Vagina (tissue), 2 donors: ENCODE results near the gene TMEM170A.
"Not testable (repeated sequence)": the region's sequence is repeated elsewhere in the genome, so short reads cannot be mapped to it uniquely, and the experiment has no call there.

Experiments
- POLR2AphosphoS5 ChIP-seq, 2 donors: sonication (generic); formaldehyde crosslinking; IDR thresholded peaks; one replicate each; pipeline ENCODE4 v1.9.0; 2017; ENCODE audit warnings: antibody characterized with exemption in 2 of 2, mild to moderate bottlenecking in 2 of 2, low read depth in 1 of 2; ENCODE audit not compliant: insufficient read depth in 1 of 2
- TF ChIP-seq, protein P1 (sequence below), 3 experiments: fragments of 450-650 bp in 2 of 3; fragments of 200-600 bp in 1 of 3; sonication (generic) in 1 of 3; IDR thresholded peaks; one replicate each; pipeline ENCODE4 v1.5.1; 2017 to 2019; ENCODE audit warnings: antibody characterized with exemption in 3 of 3, mild to moderate bottlenecking in 2 of 3, moderate library complexity in 2 of 3

DNA sequence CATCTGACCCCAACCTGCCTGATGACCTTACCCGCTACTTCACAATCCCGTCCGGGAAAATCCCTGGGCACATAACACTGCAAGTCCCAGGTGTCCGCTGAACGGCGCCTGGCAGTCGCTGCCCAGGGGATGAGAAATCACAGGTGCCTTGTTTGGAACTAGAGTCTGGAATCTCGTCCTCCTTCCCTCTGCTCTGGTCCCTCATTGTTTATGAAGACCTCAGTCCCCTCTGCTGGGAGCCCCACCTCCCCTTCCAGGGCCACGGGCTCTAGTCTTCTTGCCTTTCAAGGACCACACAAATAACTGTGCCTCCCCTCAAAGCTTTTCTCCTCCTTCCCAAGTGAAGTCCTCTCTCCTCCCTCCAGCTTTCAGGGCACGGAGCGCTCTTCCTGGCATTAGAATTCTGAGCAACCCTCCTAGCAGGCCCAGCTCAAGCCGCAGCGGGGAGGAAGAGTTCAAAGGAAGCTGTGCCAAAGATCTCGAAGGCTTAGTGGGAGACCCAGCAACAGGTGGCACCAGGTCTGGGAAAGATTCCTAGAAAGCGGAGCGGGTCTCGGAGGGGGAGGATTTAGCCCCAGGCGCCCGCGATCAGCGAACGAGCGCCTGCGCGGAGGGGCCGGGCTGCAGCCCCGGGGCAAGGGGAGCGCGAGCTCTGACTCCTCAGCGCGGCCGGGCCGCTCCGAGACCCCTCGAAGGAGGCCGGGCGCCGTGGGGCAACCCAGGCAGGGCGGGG is 934 bp downstream of the TMEM170A start:
- TF ChIP-seq, protein P1, sequence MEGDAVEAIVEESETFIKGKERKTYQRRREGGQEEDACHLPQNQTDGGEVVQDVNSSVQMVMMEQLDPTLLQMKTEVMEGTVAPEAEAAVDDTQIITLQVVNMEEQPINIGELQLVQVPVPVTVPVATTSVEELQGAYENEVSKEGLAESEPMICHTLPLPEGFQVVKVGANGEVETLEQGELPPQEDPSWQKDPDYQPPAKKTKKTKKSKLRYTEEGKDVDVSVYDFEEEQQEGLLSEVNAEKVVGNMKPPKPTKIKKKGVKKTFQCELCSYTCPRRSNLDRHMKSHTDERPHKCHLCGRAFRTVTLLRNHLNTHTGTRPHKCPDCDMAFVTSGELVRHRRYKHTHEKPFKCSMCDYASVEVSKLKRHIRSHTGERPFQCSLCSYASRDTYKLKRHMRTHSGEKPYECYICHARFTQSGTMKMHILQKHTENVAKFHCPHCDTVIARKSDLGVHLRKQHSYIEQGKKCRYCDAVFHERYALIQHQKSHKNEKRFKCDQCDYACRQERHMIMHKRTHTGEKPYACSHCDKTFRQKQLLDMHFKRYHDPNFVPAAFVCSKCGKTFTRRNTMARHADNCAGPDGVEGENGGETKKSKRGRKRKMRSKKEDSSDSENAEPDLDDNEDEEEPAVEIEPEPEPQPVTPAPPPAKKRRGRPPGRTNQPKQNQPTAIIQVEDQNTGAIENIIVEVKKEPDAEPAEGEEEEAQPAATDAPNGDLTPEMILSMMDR (IDR thresholded peaks at IDR 0.05): not testable (repeated sequence)
- not testable (repeated sequence) for TF ChIP-seq POLR2AphosphoS5 (IDR thresholded peaks at IDR 0.05; ENCODE audit: insufficient read depth in 1 of 2, low read depth in 1 of 2)
